Left ventricle myocardium inferior (tissue), 1 donor: Measurements from ENCODE around the gene PAF1. TPM values are rescaled to one million over a fixed set of nuclear protein-coding genes. Genes with fewer than 3 reads are reported as not detected.

ENCODE experiments used
- DNase-seq: peaks from one replicate; pipeline ENCODE4 v3.0.0-alpha.2; 2020
- H3K27ac ChIP-seq: fragments of 200-600 bp; replicated peaks from 2 replicates; pipeline ENCODE4 v1.8.0; 2021
- H3K27me3 ChIP-seq: fragments of 200-600 bp; 2 replicates; pipeline ENCODE4 v1.8.0; 2021; ENCODE audit warnings: low read depth
- H3K36me3 ChIP-seq: fragments of 200-600 bp; 2 replicates; pipeline ENCODE4 v1.8.0; 2021
- H3K4me1 ChIP-seq: fragments of 200-600 bp; 2 replicates; pipeline ENCODE4 v1.8.0; 2021
- H3K4me3 ChIP-seq: fragments of 200-600 bp; 2 replicates; pipeline ENCODE4 v1.8.0; 2021; ENCODE audit warnings: mild to moderate bottlenecking, moderate library complexity
- H3K9me3 ChIP-seq: fragments of 200-600 bp; replicated peaks from 2 replicates; pipeline ENCODE4 v1.8.0; 2021
- CTCF ChIP-seq: fragments of 200-600 bp; IDR thresholded peaks from 2 replicates; pipeline ENCODE4 v1.8.0; 2021; ENCODE audit warnings: antibody characterized with exemption, mild to moderate bottlenecking, borderline replicate concordance
- intact Hi-C: fragments of 100-400 bp; cut with micrococcal nuclease; formaldehyde crosslinking; loops from one replicate; pipeline ENCODE4 v1.11.0; 2022
- total RNA-seq: library from RNA; stranded (reverse); fragmentation: NEBNext Ultra II Directional; extraction: Animal tissue kit (Norgen Biotek cat#: 25700); gene quantifications from one replicate; pipeline ENCODE4 v1.2.1, GENCODE V29; 2021
- donor health status: DM: no; HTN: yes; CAD: no; lungs with severe emphysema.

Gene PAF1
- total RNA-seq, 1 donor from 2014 or later: 33.2 TPM

- Histone ChIP-seq H3K4me1 (peaks cover 73% of the 10 kb centered on the region), H3K27me3 (no peaks in the 10 kb centered on the region), H3K9me3 (no peaks in the 10 kb centered on the region), H3K4me3 (peak overlapping the region; percentile 73), H3K27ac (peak overlapping the region; percentile 99), H3K36me3 (no peaks in the 10 kb centered on the region)
- TF ChIP-seq CTCF: no peak
- intact Hi-C loops: no loop called here
- DNase-seq: no peak
Observed at GRCh38 chr19:39401549-39402345, 10.8 kb upstream of the PAF1 start.

GRCh38 chr19:39401070-39401548 is 10.2 kb upstream of the PAF1 start:
- peaks cover 1% of the 10 kb centered on the region for H3K36me3 ChIP-seq
- peaks cover 72% of the 10 kb centered on the region for H3K4me1 ChIP-seq
- TF ChIP-seq CTCF: no peak
- no peak for DNase-seq
- no peak overlapping the region for H3K4me3 ChIP-seq
- H3K27ac ChIP-seq: peak overlapping the region; percentile 99
- intact Hi-C loops: no loop called here
- H3K27me3 ChIP-seq: no peaks in the 10 kb centered on the region
- H3K9me3 ChIP-seq: no peaks in the 10 kb centered on the region

GRCh38 chr19:39400061-39400460 is 9.2 kb upstream of the PAF1 start:
- no peaks in the 10 kb centered on the region for H3K27me3 ChIP-seq
- peaks cover 62% of the 10 kb centered on the region for H3K4me1 ChIP-seq
- H3K9me3 ChIP-seq: no peaks in the 10 kb centered on the region
- peak overlapping the region; percentile 99 for H3K27ac ChIP-seq
- DNase-seq: no peak
- peaks cover 12% of the 10 kb centered on the region for H3K36me3 ChIP-seq
- no peak for TF ChIP-seq CTCF
- intact Hi-C loops: no loop called here
- H3K4me3 ChIP-seq: no peak overlapping the region

GRCh38 chr19:39399668-39400050 is 8.8 kb upstream of the PAF1 start:
- DNase-seq: no peak
- Histone ChIP-seq H3K4me1 (peaks cover 58% of the 10 kb centered on the region), H3K27ac (peak overlapping the region; percentile 88), H3K9me3 (no peaks in the 10 kb centered on the region), H3K27me3 (no peaks in the 10 kb centered on the region), H3K36me3 (peaks cover 15% of the 10 kb centered on the region), H3K4me3 (no peak overlapping the region)
- intact Hi-C loops: no loop called here
- no peak for TF ChIP-seq CTCF

- H3K27me3 ChIP-seq: no peaks in the 10 kb centered on the region
- intact Hi-C loops: no loop called here
- peak overlapping the region; percentile 88 for H3K27ac ChIP-seq
- no peak for TF ChIP-seq CTCF
- DNase-seq: peak; percentile 77
- peak overlapping the region; percentile 14 for H3K4me3 ChIP-seq
- peaks cover 27% of the 10 kb centered on the region for H3K36me3 ChIP-seq
- H3K9me3 ChIP-seq: no peaks in the 10 kb centered on the region
- H3K4me1 ChIP-seq: peaks cover 47% of the 10 kb centered on the region
Observed at GRCh38 chr19:39398297-39398864, 7.5 kb upstream of the PAF1 start.
